Nephron progenitor cell (in vitro differentiated cells): ENCODE data around the gene SLC29A2.
"Not testable (repeated sequence)": the region's sequence is repeated elsewhere in the genome, so short reads cannot be mapped to it uniquely, and the experiment has no call there.

Experiments used
- DNase-seq: peaks from one replicate; pipeline ENCODE4 v3.0.0; 2021
- H3K27ac Mint-ChIP-seq: 2 replicates; pipeline ENCODE4 v1.8.0; 2021; ENCODE audit warnings: mild to moderate bottlenecking, moderate library complexity, mixed read lengths
- H3K27me3 Mint-ChIP-seq: 2 replicates; pipeline ENCODE4 v1.8.0; 2021; ENCODE audit warnings: mild to moderate bottlenecking, low read depth, mixed read lengths; ENCODE audit not compliant: poor library complexity
- H3K36me3 Mint-ChIP-seq: 2 replicates; pipeline ENCODE4 v1.8.0; 2021; ENCODE audit warnings: low read depth, mixed read lengths
- H3K4me1 Mint-ChIP-seq: 2 replicates; pipeline ENCODE4 v1.8.0; 2021; ENCODE audit warnings: mixed read lengths
- H3K4me3 Mint-ChIP-seq: 2 replicates; pipeline ENCODE4 v1.8.0; 2021; ENCODE audit warnings: mild to moderate bottlenecking, moderate library complexity, mixed read lengths
- H3K9me3 Mint-ChIP-seq: 2 replicates; pipeline ENCODE4 v1.8.0; 2021; ENCODE audit warnings: mild to moderate bottlenecking, moderate library complexity, mixed read lengths
- TF ChIP-seq, protein P1 (sequence below): fragments of 200-600 bp; sonication (generic); IDR thresholded peaks from 2 replicates; pipeline ENCODE4 v1.5.0; 2021; ENCODE audit warnings: antibody characterized with exemption

Gene SLC29A2

DNA sequence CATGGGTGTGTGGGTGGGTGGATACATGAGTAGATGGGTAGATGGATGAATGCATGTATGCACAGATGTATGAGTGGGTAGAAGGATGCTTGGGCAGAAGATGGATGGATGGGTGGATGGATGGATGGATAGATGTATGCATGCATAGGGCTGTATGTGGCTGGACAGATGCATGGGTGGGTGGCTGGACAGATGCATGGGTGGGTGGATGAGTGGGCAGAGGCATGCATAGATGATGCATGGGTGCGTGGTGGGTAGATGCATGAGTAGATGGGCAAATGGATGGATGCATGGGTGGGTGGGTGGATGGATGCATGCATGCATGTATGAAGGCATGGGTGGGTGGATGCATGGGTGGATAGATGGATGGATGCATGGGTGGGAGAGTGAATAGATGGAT, 47.9 kb downstream of the SLC29A2 start:
- no peak for DNase-seq

DNA sequence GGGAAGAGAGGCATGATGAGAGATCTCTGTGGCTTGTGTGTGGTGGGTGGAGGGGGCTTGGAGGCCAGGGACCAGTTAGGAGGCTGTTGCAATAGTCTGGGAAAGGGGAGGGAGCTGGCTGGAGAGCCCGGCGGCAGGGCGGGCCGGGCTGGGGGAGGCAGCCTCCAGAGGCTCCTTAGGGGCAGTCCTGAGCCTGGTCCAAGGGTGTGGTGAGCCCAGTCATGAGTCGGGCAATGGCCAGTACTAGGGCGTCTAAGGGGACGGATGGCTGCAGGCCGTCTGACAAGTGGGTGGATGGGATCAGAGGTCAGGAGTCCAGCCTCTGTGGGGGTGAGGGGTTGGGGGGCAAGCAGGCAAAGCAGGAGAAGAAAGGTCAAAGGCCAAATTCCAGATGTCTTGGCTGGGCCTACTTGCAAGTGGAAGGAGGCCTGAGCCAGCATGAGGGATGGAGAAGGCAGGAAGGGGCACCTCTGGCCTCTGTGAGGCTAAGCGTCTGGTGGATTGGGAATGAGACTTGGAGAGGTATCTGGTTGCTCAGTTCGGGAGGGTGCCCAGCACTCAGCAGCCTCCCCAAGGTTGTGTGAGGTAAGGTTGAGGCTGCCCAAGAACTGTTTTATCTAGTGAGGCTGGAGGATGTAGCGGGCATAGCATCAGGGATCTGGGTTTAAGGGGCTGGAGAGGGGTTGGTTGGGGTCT, 48.7 kb downstream of the SLC29A2 start:
- peaks cover 16% of the 10 kb centered on the region for H3K9me3 Mint-ChIP-seq
- H3K36me3 Mint-ChIP-seq = no peaks in the 10 kb centered on the region
- H3K4me1 Mint-ChIP-seq = peaks cover 83% of the 10 kb centered on the region
- H3K27me3 Mint-ChIP-seq = peaks cover 5% of the 10 kb centered on the region
- TF ChIP-seq, protein P1, sequence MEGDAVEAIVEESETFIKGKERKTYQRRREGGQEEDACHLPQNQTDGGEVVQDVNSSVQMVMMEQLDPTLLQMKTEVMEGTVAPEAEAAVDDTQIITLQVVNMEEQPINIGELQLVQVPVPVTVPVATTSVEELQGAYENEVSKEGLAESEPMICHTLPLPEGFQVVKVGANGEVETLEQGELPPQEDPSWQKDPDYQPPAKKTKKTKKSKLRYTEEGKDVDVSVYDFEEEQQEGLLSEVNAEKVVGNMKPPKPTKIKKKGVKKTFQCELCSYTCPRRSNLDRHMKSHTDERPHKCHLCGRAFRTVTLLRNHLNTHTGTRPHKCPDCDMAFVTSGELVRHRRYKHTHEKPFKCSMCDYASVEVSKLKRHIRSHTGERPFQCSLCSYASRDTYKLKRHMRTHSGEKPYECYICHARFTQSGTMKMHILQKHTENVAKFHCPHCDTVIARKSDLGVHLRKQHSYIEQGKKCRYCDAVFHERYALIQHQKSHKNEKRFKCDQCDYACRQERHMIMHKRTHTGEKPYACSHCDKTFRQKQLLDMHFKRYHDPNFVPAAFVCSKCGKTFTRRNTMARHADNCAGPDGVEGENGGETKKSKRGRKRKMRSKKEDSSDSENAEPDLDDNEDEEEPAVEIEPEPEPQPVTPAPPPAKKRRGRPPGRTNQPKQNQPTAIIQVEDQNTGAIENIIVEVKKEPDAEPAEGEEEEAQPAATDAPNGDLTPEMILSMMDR = no peak
- H3K4me3 Mint-ChIP-seq = peak overlapping the region; percentile 30
- H3K27ac Mint-ChIP-seq = no peak overlapping the region
- no peak for DNase-seq

More for the DNA sequence above, 47.9 kb downstream of the SLC29A2 start:
- Mint-ChIP-seq H3K9me3 (peaks cover 14% of the 10 kb centered on the region), H3K4me1 (peaks cover 83% of the 10 kb centered on the region), H3K27me3 (peaks cover 5% of the 10 kb centered on the region), H3K36me3 (no peaks in the 10 kb centered on the region), H3K27ac (no peak overlapping the region), H3K4me3 (peak overlapping the region; percentile 9)
- TF ChIP-seq, protein P1 = no peak

DNA sequence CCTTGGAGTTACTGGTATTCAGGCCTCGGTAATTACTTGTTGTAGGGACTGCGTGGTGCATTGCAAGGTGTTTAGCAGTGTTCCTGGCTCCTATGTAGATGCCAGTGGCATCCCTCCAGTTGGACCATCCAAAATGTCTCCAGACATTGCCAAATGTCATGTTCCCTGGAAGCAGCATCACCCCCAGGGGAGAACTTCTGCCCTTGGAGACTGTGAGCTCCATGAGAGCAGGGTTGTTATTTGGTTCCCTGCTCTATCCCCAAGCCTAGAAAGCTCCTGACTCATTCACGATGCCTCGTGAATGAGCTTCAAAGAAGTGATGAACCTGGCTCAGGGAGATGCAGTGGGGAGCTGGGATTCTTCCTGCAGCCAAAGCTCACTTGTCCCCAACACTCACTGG, 50.0 kb downstream of the SLC29A2 start:
- DNase-seq = no peak
- Mint-ChIP-seq H3K36me3 (no peaks in the 10 kb centered on the region), H3K4me1 (peaks cover 81% of the 10 kb centered on the region), H3K27me3 (no peaks in the 10 kb centered on the region), H3K27ac (no peak overlapping the region), H3K4me3 (no peak overlapping the region), H3K9me3 (peaks cover 16% of the 10 kb centered on the region)
- TF ChIP-seq, protein P1 = no peak

- H3K9me3 Mint-ChIP-seq = peaks cover 16% of the 10 kb centered on the region
- DNase-seq, H3K36me3 Mint-ChIP-seq, H3K27ac Mint-ChIP-seq, H3K27me3 Mint-ChIP-seq, H3K4me3 Mint-ChIP-seq: not testable (repeated sequence)
- H3K4me1 Mint-ChIP-seq = peaks cover 77% of the 10 kb centered on the region
Observed at GRCh38 chr11:66320748-66321147, 50.8 kb downstream of the SLC29A2 start.

- not testable (repeated sequence) for H3K36me3 Mint-ChIP-seq, H3K4me3 Mint-ChIP-seq, H3K27me3 Mint-ChIP-seq, H3K27ac Mint-ChIP-seq, DNase-seq
- Mint-ChIP-seq H3K4me1 (peaks cover 77% of the 10 kb centered on the region), H3K9me3 (peaks cover 16% of the 10 kb centered on the region)
Observed at GRCh38 chr11:66320289-66320688, 51.3 kb downstream of the SLC29A2 start.

- no peak for DNase-seq
- Mint-ChIP-seq H3K4me1 (peaks cover 76% of the 10 kb centered on the region), H3K9me3 (peaks cover 16% of the 10 kb centered on the region), H3K4me3 (peak overlapping the region; percentile 21), H3K27me3 (no peaks in the 10 kb centered on the region), H3K27ac (peak overlapping the region; percentile 87), H3K36me3 (no peaks in the 10 kb centered on the region)
- TF ChIP-seq, protein P1 = no peak
Observed at GRCh38 chr11:66318600-66318970, 53.0 kb downstream of the SLC29A2 start.
